ENCODE data around the gene SNHG17. TPM values are rescaled to one million over a fixed set of nuclear protein-coding genes. Genes with fewer than 3 reads are reported as not detected.
"Not testable (repeated sequence)": the region's sequence is repeated elsewhere in the genome, so short reads cannot be mapped to it uniquely, and the experiment has no call there.

Gene SNHG17
- total and polyA plus RNA-seq, 10 donors = 28.7 to 58.0 (median 43.6) TPM

- Histone ChIP-seq H3K9me3 (peaks cover 0 to 6% (median 0%) of the 10 kb centered on the region in 8 donors), H3K36me3 (peaks cover 0 to 9% (median 0%) of the 10 kb centered on the region in 6 donors), H3K4me3 (no peak overlapping the region), H3K27me3 (replicated peaks in 1 of 7) (no peaks in the 10 kb centered on the region), H3K4me1 (no peaks in the 10 kb centered on the region), H3K27ac (no peak overlapping the region)
- DNase-seq = no peak
- TF ChIP-seq CTCF (IDR thresholded peaks at IDR 0.05 in 8 of 11, conservative IDR thresholded peaks at IDR 0.05 in 3 of 11) (no peak), POLR2AphosphoS5 (IDR thresholded peaks at IDR 0.05) (no peak), POLR2A (IDR thresholded peaks at IDR 0.05) (no peak)
- intact Hi-C loops (cut with DNase I; ENCODE audit: low total_unique reads) = loop anchor here (10.0 kb wide), 1 partner anchor 170 kb away; no protein-coding TSS in a partner anchor
- WGBS, 5 donors = 62 to 90% (median 82%) methylated on average over 2 of the region's 2 CpGs
These were observed 30.0 kb downstream of the SNHG17 start for GRCh38 chr20:38405132-38405531.

GRCh38 chr20:38404016-38404415, 31.1 kb downstream of the SNHG17 start:
- DNase-seq = no peak
- no peak overlapping the region for H3K4me3 ChIP-seq
- no peaks in the 10 kb centered on the region for H3K27me3 ChIP-seq (replicated peaks in 1 of 7)
- peaks cover 0 to 1% (median 0%) of the 10 kb centered on the region in 6 donors for H3K36me3 ChIP-seq
- no peaks in the 10 kb centered on the region for H3K4me1 ChIP-seq
- intact Hi-C loops (cut with DNase I; ENCODE audit: low total_unique reads) = loop anchor here (10.0 kb wide), 1 partner anchor 169 kb away; no protein-coding TSS in a partner anchor
- peaks cover 0 to 6% (median 0%) of the 10 kb centered on the region in 8 donors for H3K9me3 ChIP-seq
- TF ChIP-seq CTCF (IDR thresholded peaks at IDR 0.05 in 8 of 11, conservative IDR thresholded peaks at IDR 0.05 in 3 of 11) (no peak), POLR2AphosphoS5 (IDR thresholded peaks at IDR 0.05) (no peak), POLR2A (IDR thresholded peaks at IDR 0.05) (no peak)
- H3K27ac ChIP-seq = no peak overlapping the region

- 85 to 91% (median 90%) methylated on average over 8 of the region's 8 CpGs for WGBS, 5 donors
- TF ChIP-seq POLR2A (IDR thresholded peaks at IDR 0.05) (no peak), CTCF (IDR thresholded peaks at IDR 0.05 in 8 of 11, conservative IDR thresholded peaks at IDR 0.05 in 3 of 11) (no peak), POLR2AphosphoS5 (IDR thresholded peaks at IDR 0.05) (no peak)
- no peak for DNase-seq
- H3K27me3 ChIP-seq (replicated peaks in 1 of 7) = no peaks in the 10 kb centered on the region
- intact Hi-C loops (cut with DNase I; ENCODE audit: low total_unique reads) = loop anchor here (10.0 kb wide), 1 partner anchor 168 kb away; no protein-coding TSS in a partner anchor
- H3K4me1 ChIP-seq = no peaks in the 10 kb centered on the region
- H3K9me3 ChIP-seq = peaks cover 0 to 6% (median 0%) of the 10 kb centered on the region in 8 donors
- no peaks in the 10 kb centered on the region for H3K36me3 ChIP-seq
- H3K4me3 ChIP-seq = no peak overlapping the region
- H3K27ac ChIP-seq = no peak overlapping the region
These were observed 32.3 kb downstream of the SNHG17 start for GRCh38 chr20:38402816-38403215.

DNA sequence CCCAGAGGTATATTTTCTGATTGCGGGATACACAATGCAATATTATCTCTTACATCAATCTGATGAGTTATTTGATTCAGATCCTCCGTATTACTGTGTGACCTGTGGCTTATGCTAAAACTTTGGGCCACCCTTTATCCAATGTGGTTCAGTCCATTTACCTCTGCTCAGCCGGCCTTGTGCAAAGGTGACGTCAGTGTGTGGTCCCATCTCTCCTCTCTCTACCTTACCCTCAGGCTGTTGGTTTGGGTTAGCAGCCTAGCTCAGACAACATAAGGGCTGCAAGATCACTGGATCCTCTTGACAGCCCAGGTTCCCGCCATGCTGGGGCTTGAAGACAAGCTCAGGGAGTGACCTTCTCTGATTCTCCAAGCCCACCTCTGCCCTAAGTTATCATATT, 33.0 kb downstream of the SNHG17 start:
- DNase-seq = no peak
- no peak for TF ChIP-seq CTCF (IDR thresholded peaks at IDR 0.05 in 8 of 11, conservative IDR thresholded peaks at IDR 0.05 in 3 of 11)
- no peak for TF ChIP-seq POLR2AphosphoS5 (IDR thresholded peaks at IDR 0.05)
- no peak for TF ChIP-seq POLR2A (IDR thresholded peaks at IDR 0.05)
- Histone ChIP-seq H3K4me1 (no peaks in the 10 kb centered on the region), H3K36me3 (no peaks in the 10 kb centered on the region), H3K27me3 (replicated peaks in 1 of 7) (no peaks in the 10 kb centered on the region), H3K9me3 (peaks cover 0 to under 1% (median 0%) of the 10 kb centered on the region in 8 donors), H3K4me3 (no peak overlapping the region), H3K27ac (no peak overlapping the region)
- 88 to 97% (median 95%) methylated on average over 5 of the region's 5 CpGs for WGBS, 5 donors
- intact Hi-C loops (cut with DNase I; ENCODE audit: low total_unique reads) = loop anchor here (10.0 kb wide), 1 partner anchor 167 kb away; no protein-coding TSS in a partner anchor

GRCh38 chr20:38395751-38396395, 39.3 kb downstream of the SNHG17 start:
- H3K4me1 ChIP-seq; H3K36me3 ChIP-seq; H3K9me3 ChIP-seq; H3K27me3 ChIP-seq (replicated peaks in 1 of 7); DNase-seq; H3K4me3 ChIP-seq; intact Hi-C loops (cut with DNase I; ENCODE audit: low total_unique reads): not testable (repeated sequence)
- peak overlapping the region in 1 of 8 donors; percentile 20 for H3K27ac ChIP-seq
- WGBS, 5 donors = 22 to 59% (median 35%) methylated on average over 2 of the region's 2 CpGs
